Measurements from ENCODE around the gene SH3TC1.

- TF ChIP-seq, protein P1, sequence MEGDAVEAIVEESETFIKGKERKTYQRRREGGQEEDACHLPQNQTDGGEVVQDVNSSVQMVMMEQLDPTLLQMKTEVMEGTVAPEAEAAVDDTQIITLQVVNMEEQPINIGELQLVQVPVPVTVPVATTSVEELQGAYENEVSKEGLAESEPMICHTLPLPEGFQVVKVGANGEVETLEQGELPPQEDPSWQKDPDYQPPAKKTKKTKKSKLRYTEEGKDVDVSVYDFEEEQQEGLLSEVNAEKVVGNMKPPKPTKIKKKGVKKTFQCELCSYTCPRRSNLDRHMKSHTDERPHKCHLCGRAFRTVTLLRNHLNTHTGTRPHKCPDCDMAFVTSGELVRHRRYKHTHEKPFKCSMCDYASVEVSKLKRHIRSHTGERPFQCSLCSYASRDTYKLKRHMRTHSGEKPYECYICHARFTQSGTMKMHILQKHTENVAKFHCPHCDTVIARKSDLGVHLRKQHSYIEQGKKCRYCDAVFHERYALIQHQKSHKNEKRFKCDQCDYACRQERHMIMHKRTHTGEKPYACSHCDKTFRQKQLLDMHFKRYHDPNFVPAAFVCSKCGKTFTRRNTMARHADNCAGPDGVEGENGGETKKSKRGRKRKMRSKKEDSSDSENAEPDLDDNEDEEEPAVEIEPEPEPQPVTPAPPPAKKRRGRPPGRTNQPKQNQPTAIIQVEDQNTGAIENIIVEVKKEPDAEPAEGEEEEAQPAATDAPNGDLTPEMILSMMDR (optimal IDR thresholded peaks at IDR 0.05 in 1 of 3, IDR thresholded peaks at IDR 0.05 in 1 of 3, conservative IDR thresholded peaks at IDR 0.05 in 1 of 3; ENCODE audit: extremely low read depth in 1 of 3, insufficient read depth in 2 of 3, low read length in 3 of 3) = no peak
- no peak for TF ChIP-seq EZH2 (IDR thresholded peaks at IDR 0.05; ENCODE audit: low read length)
Observed at GRCh38 chr4:8171984-8172924, 26.8 kb upstream of the SH3TC1 start.

Data from keratinocyte (primary cell).